IMR-90 (cell line): ENCODE results near the gene DSTYK. TPM values are rescaled to one million over a fixed set of nuclear protein-coding genes. Genes with fewer than 3 reads are reported as not detected.

Source experiments
- ATAC-seq: fragments of 200-7000 bp; cut with Tn5 transposase; 2 replicates; pipeline ENCODE4 v1.9.1; 2020; ENCODE audit warnings: low read depth, mild to moderate bottlenecking, moderate library complexity
- BruUV-seq: library from RNA; stranded (reverse); fragments of 400-500 nt; replicated peaks from 2 replicates; lab custom pipeline; 2021; lab: Mats Ljungman, UMichigan
- CTCF ChIA-PET: fragments of 300-600 bp; formaldehyde crosslinking; extraction: SDS; loops from one replicate; lab custom pipeline; 2021; ENCODE audit warnings: antibody characterized with exemption; lab: Yijun Ruan, JAX
- POLR2A ChIA-PET: fragments of 300-600 bp; sonication (Branson Sonifier 250); formaldehyde crosslinking; loops from one replicate; lab custom pipeline; 2022; ENCODE audit warnings: antibody characterized with exemption; ENCODE audit not compliant: unreplicated experiment; lab: Charles Lee
- DNase-seq: peaks from one replicate; pipeline ENCODE4 v3.0.0; 2013
- H2AFZ ChIP-seq: replicated peaks from 2 replicates; pipeline ENCODE3; 2013; ENCODE audit warnings: low read length, mild to moderate bottlenecking; ENCODE audit not compliant: poor library complexity
- H2AK5ac ChIP-seq: 2 replicates; pipeline ENCODE4 v1.6.1; 2013; ENCODE audit warnings: low read depth, low read length, inconsistent platforms
- H2AK9ac ChIP-seq: replicated peaks from 2 replicates; pipeline ENCODE3; 2013; ENCODE audit warnings: mild to moderate bottlenecking, low read depth, low read length, moderate library complexity; ENCODE audit not compliant: poor library complexity
- H2BK120ac ChIP-seq: 2 replicates; pipeline ENCODE4 v1.6.1; 2013; ENCODE audit warnings: low read depth, low read length, inconsistent platforms
- H2BK15ac ChIP-seq: 3 replicates; pipeline ENCODE4 v1.6.1; 2013; ENCODE audit warnings: low read depth, low read length, inconsistent platforms
- H2BK20ac ChIP-seq: 2 replicates; pipeline ENCODE4 v1.6.1; 2013; ENCODE audit warnings: low read depth, mild to moderate bottlenecking, inconsistent platforms, low read length, moderate library complexity
- H2BK5ac ChIP-seq: 2 replicates; pipeline ENCODE4 v1.6.1; 2013; ENCODE audit warnings: mild to moderate bottlenecking, low read depth, low read length, inconsistent platforms; ENCODE audit not compliant: poor library complexity, severe bottlenecking
- H3K14ac ChIP-seq: replicated peaks from 2 replicates; pipeline ENCODE4 v1.6.1; 2013; ENCODE audit warnings: low read depth, low read length, inconsistent platforms
- H3K18ac ChIP-seq: 2 replicates; pipeline ENCODE4 v1.6.1; 2013; ENCODE audit warnings: low read depth, low read length, control low read depth
- H3K23ac ChIP-seq: 2 replicates; pipeline ENCODE4 v1.6.1; 2013; ENCODE audit warnings: low read depth, low read length, inconsistent platforms
- H3K27ac ChIP-seq: 2 replicates; pipeline ENCODE4 v1.5.1; 2013; ENCODE audit warnings: mild to moderate bottlenecking, control low read depth, low read length; ENCODE audit not compliant: insufficient read depth
- H3K27me3 ChIP-seq: 2 replicates; pipeline ENCODE4 v1.6.1; 2013; ENCODE audit warnings: low read length; ENCODE audit not compliant: control insufficient read depth, insufficient read depth
- H3K36me3 ChIP-seq: 2 replicates; pipeline ENCODE4 v1.6.1; 2013; ENCODE audit warnings: low read length, mixed read lengths; ENCODE audit not compliant: control insufficient read depth, insufficient read depth
- H3K4ac ChIP-seq: 2 replicates; pipeline ENCODE4 v1.6.1; 2013; ENCODE audit warnings: low read depth, low read length, inconsistent platforms
- H3K4me1 ChIP-seq: 2 replicates; pipeline ENCODE4 v1.6.1; 2013; ENCODE audit warnings: low read length, mixed read lengths; ENCODE audit not compliant: control insufficient read depth, insufficient read depth
- H3K4me2 ChIP-seq: 2 replicates; pipeline ENCODE4 v1.6.1; 2013; ENCODE audit warnings: low read depth, mild to moderate bottlenecking, control low read depth, low read length, moderate library complexity
- H3K4me3 ChIP-seq: 2 replicates; pipeline ENCODE4 v1.5.1; 2013; ENCODE audit warnings: low read depth, mild to moderate bottlenecking, control low read depth, low read length, moderate library complexity; ENCODE audit not compliant: insufficient read depth
- H3K56ac ChIP-seq: 2 replicates; pipeline ENCODE4 v1.6.1; 2013; ENCODE audit warnings: low read length, inconsistent platforms; ENCODE audit not compliant: insufficient read depth; ENCODE audit errors: extremely low read depth
- H3K79me1 ChIP-seq, 2 experiments: 2 replicates each; pipeline ENCODE4 v1.6.1; 2013; ENCODE audit warnings: low read length in 2 of 2, inconsistent platforms in 1 of 2, low read depth in 1 of 2
- H3K9ac ChIP-seq: 2 replicates; pipeline ENCODE4 v1.6.1; 2013; ENCODE audit warnings: low read depth, low read length, control low read depth
- H3K9me1 ChIP-seq: 2 replicates; pipeline ENCODE4 v1.6.1; 2013; ENCODE audit warnings: low read length, inconsistent platforms; ENCODE audit not compliant: insufficient read depth
- H3K9me3 ChIP-seq: 2 replicates; pipeline ENCODE4 v1.6.1; 2013; ENCODE audit warnings: low read length; ENCODE audit not compliant: control insufficient read depth, insufficient read depth
- H4K20me1 ChIP-seq: 2 replicates; pipeline ENCODE4 v1.6.1; 2013; ENCODE audit warnings: low read length, inconsistent platforms; ENCODE audit not compliant: insufficient read depth
- H4K5ac ChIP-seq: 2 replicates; pipeline ENCODE4 v1.6.1; 2013; ENCODE audit warnings: mild to moderate bottlenecking, low read depth, low read length, control low read depth
- H4K8ac ChIP-seq, 2 experiments: 2 replicates each; pipeline ENCODE4 v1.6.1; 2013; ENCODE audit warnings: low read depth in 2 of 2, low read length in 2 of 2, control low read depth in 1 of 2, inconsistent platforms in 1 of 2
- H4K91ac ChIP-seq: 2 replicates; pipeline ENCODE4 v1.6.1; 2013; ENCODE audit warnings: low read depth, low read length, inconsistent platforms; ENCODE audit not compliant: insufficient read depth
- MAZ ChIP-seq: IDR thresholded peaks from 2 replicates; pipeline ENCODE4 v1.6.1; 2012; ENCODE audit warnings: low read depth, mild to moderate bottlenecking, low read length, improper control_type of control experiment, moderate library complexity, borderline replicate concordance
- RAD21 ChIP-seq: IDR thresholded peaks from 2 replicates; pipeline ENCODE4 v1.6.1; 2012; ENCODE audit warnings: low read length, improper control_type of control experiment
- WGBS, 2 experiments: methylation state at CpG; one replicate each; pipeline versions ENCODE4 v1.1.5 to v1.1.7; 2013; ENCODE audit warnings: missing lambda C conversion rate in 2 of 2; ENCODE audit not compliant: insufficient read length in 1 of 2; ENCODE audit errors: extremely low coverage in 2 of 2; 5-methylcytosine and 5-hydroxymethylcytosine counted together
- dilution Hi-C: fragments of 300-500 bp; cut with HindIII; formaldehyde crosslinking; loops from one replicate; pipeline ENCODE4 v1.14.3; 2018; ENCODE audit warnings: low sequenced_read_pairs; ENCODE audit not compliant: unreplicated experiment
- in situ Hi-C: fragments of 300-500 bp; cut with MboI; formaldehyde crosslinking; loops from 3 replicates; pipeline ENCODE4 v1.14.3; 2019; ENCODE audit warnings: low sequenced_read_pairs, inconsistent platforms, mixed read lengths
- intact Hi-C: fragments of 100-400 bp; cut with micrococcal nuclease; formaldehyde crosslinking; loops from 2 replicates; pipeline ENCODE4 v1.10.0; 2022
- polyA plus RNA-seq, 3 experiments: library from polyadenylated mRNA; depleted of rRNA; stranded (reverse); fragments of >200 nt; gene quantifications; 2 replicates each; pipeline ENCODE4 v1.2.3, GENCODE V29; 2012; ENCODE audit warnings: low replicate concordance in 1 of 3
- total RNA-seq: library from RNA; depleted of rRNA; stranded (reverse); fragments of >200 nt; gene quantifications from 2 replicates; pipeline ENCODE4 v1.2.3, GENCODE V29; 2012

Gene DSTYK
- total and polyA plus RNA-seq, 2 of the 4 experiments (the other 2 are of a cell fraction): 8.0 to 18.3 TPM

DNA sequence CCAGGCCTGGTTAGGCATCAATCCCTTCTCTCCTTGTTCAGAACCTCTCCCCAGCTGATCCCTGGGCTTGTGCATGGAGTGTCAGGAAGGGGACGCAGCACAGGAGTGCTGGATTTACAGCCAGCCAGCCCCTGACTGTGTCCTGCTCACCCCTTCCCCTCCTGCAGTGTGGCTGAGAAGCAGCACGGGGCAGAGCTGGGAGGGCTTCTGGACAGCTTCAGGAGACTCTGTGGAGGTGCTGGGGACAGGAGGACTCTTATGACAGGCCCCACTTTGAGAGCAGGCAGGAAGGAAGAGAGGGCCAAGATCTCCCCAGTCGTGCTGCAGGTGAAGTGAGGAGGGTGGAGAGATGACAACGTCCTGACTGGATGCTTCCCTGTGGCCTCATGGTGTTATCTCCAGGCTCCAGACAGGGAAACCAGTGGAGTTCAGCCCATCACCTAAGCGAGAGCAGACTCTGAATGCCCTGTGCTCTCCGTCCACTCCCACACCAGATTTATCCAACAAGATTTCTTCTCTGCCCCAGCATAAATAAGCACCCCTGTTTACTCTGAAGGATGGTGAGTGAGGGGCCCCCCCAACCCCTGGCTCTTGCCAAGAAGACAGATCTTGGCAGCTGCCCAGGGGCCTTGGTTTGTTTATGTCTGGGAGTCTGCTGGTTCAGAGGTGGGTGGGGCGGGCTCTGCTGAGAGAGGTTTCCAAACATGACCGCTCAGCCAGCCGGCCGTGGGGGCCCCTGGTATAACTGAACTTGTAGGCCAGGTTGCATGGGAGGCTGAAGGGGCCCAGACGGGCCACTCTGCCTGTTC lies 37.5 kb upstream of the DSTYK start:
- ATAC-seq (peak; percentile 74), DNase-seq (peak; percentile 75)
- H3K9me3 ChIP-seq: no peaks in the 10 kb centered on the region
- peak overlapping the region; percentile 33; the same call in 1 of the 3 replicates for H2BK15ac ChIP-seq
- CTCF ChIA-PET: interaction anchor here (1.2 kb wide), 1 partner anchor 69 kb away, joined by 4 read pairs; no protein-coding TSS in a partner anchor
- H3K23ac ChIP-seq: peak overlapping the region; percentile 45; the same call in 1 of the 2 replicates
- H2BK20ac ChIP-seq: peak overlapping the region; percentile 75; the same call in 1 of the 2 replicates
- no peak overlapping the region for H2BK5ac ChIP-seq
- TF ChIP-seq MAZ (peak; percentile 72), RAD21 (no peak)
- peak overlapping the region in 1 of 2 experiments; percentile 56; a peak in 1 of 4 replicates for H4K8ac ChIP-seq
- H3K14ac ChIP-seq: peak overlapping the region; percentile 64; the same call in 1 of the 2 replicates
- POLR2A ChIA-PET: no interaction called here
- 0 out of 2 replicates have a peak, but pooled peaks cover 3% of the 10 kb centered on the region for H4K20me1 ChIP-seq
- peaks cover 6 to 8% of the 10 kb centered on the region in 2 experiments; a peak in 2 of 4 replicates for H3K79me1 ChIP-seq
- peaks cover 26% of the 10 kb centered on the region for H3K4me1 ChIP-seq
- no peak overlapping the region for H3K4me3 ChIP-seq
- H2BK120ac ChIP-seq: peak overlapping the region; percentile 80
- H2AK9ac ChIP-seq: peak overlapping the region; percentile 67
- H3K4me2 ChIP-seq: peak overlapping the region; percentile 39; the same call in 1 of the 2 replicates
- peak overlapping the region; percentile 70; the same call in 1 of the 2 replicates for H4K91ac ChIP-seq
- H3K56ac ChIP-seq: 0 out of 2 replicates have a peak overlapping the region, but pooled peaks have one; percentile 1
- peak overlapping the region; percentile 1; the same call in 1 of the 2 replicates for H3K18ac ChIP-seq
- intact Hi-C loops: loop anchor here (5.0 kb wide), 1 partner anchor 37 kb away; the partner anchor contains the start of gene DSTYK
- no peak overlapping the region for H3K9ac ChIP-seq
- no peaks in the 10 kb centered on the region for H3K36me3 ChIP-seq
- no peak overlapping the region for H4K5ac ChIP-seq
- H3K9me1 ChIP-seq: peaks cover 12% of the 10 kb centered on the region
- dilution Hi-C loops: no loop called here
- peak overlapping the region; percentile 67 for H2AK5ac ChIP-seq
- no peaks in the 10 kb centered on the region for H3K27me3 ChIP-seq
- H3K27ac ChIP-seq: peak overlapping the region; percentile 10; the same call in 1 of the 2 replicates
- WGBS, 2 experiments: no CpG with 5 or more reads among the region's 11 CpGs
- in situ Hi-C loops: no loop called here
- peak overlapping the region; percentile 82 for H3K4ac ChIP-seq
- BruUV-seq: no TSS peak
- peak overlapping the region; percentile 80 for H2AFZ ChIP-seq
